Caco-2 (cell line): ENCODE data around the gene PLXDC2. TPM values are rescaled to one million over a fixed set of nuclear protein-coding genes. Genes with fewer than 3 reads are reported as not detected.

Experiments used
- BruUV-seq: library from RNA; stranded (reverse); fragments of 400-500 nt; replicated peaks from 2 replicates; lab custom pipeline; 2021; lab: Mats Ljungman, UMichigan
- CTCF ChIA-PET: fragments of 300-600 bp; sonication (Branson Sonifier 250); formaldehyde crosslinking; loops from one replicate; lab custom pipeline; 2022; ENCODE audit warnings: antibody characterized with exemption; lab: Charles Lee
- POLR2A ChIA-PET: fragments of 300-600 bp; sonication (Branson Sonifier 250); formaldehyde crosslinking; loops from one replicate; lab custom pipeline; 2022; ENCODE audit warnings: antibody characterized with exemption; lab: Charles Lee
- DNase-seq, 2 experiments: peaks; one replicate each; pipeline versions ENCODE4 v3.0.0 to v3.0.0-alpha.2; 2020 to 2022
- H3K27me3 ChIP-seq: replicated peaks from 2 replicates; pipeline ENCODE4 v1.6.0; 2011; ENCODE audit warnings: low read length; ENCODE audit not compliant: control insufficient read depth, insufficient read depth
- H3K36me3 ChIP-seq: 2 replicates; pipeline ENCODE4 v1.5.1; 2011; ENCODE audit warnings: low read length; ENCODE audit not compliant: control insufficient read depth, insufficient read depth
- H3K4me1 ChIP-seq: fragments of 250-450 bp; sonication (Bioruptor Pico); 2 replicates; pipeline ENCODE4 v1.5.1; 2020; ENCODE audit warnings: mild to moderate bottlenecking
- H3K4me3 ChIP-seq: 2 replicates; pipeline ENCODE4 v1.5.1; 2011; ENCODE audit warnings: low read depth, mild to moderate bottlenecking, control low read depth, low read length
- H3K9me3 ChIP-seq: fragments of 250-450 bp; sonication (Bioruptor Pico); 2 replicates; pipeline ENCODE4 v1.5.1; 2020; ENCODE audit warnings: mild to moderate bottlenecking, moderate library complexity
- H3K27ac Mint-ChIP-seq: one replicate; pipeline ENCODE4 v1.8.0; 2022; ENCODE audit warnings: mixed read lengths; ENCODE audit not compliant: unreplicated experiment
- H3K27me3 Mint-ChIP-seq: one replicate; pipeline ENCODE4 v1.8.0; 2022; ENCODE audit warnings: mixed read lengths; ENCODE audit not compliant: insufficient read depth, unreplicated experiment
- H3K36me3 Mint-ChIP-seq: one replicate; pipeline ENCODE4 v1.8.0; 2022; ENCODE audit warnings: mild to moderate bottlenecking, mixed read lengths; ENCODE audit not compliant: insufficient read depth, unreplicated experiment
- H3K4me1 Mint-ChIP-seq: one replicate; pipeline ENCODE4 v1.8.0; 2022; ENCODE audit warnings: low read depth, mixed read lengths; ENCODE audit not compliant: unreplicated experiment
- H3K4me3 Mint-ChIP-seq: one replicate; pipeline ENCODE4 v1.8.0; 2022; ENCODE audit warnings: mild to moderate bottlenecking, moderate library complexity, mixed read lengths; ENCODE audit not compliant: unreplicated experiment
- H3K9me3 Mint-ChIP-seq: one replicate; pipeline ENCODE4 v1.8.0; 2022; ENCODE audit warnings: mixed read lengths; ENCODE audit not compliant: unreplicated experiment
- intact Hi-C: fragments of 100-400 bp; cut with micrococcal nuclease; formaldehyde crosslinking; loops from one replicate; pipeline ENCODE4 v1.10.0; 2022; ENCODE audit not compliant: unreplicated experiment
- total RNA-seq: library from RNA; stranded (reverse); gene quantifications from 2 replicates; pipeline ENCODE4 v1.2.3, GENCODE V29; 2022
- TF ChIP-seq, protein P1 (sequence below), 2 experiments: fragments of 200-600 bp in 1 of 2; IDR thresholded peaks; 1 replicate in 1 of 2; 2 replicates in 1 of 2; pipeline versions ENCODE4 v1.5.1 to v1.8.0; 2011 to 2022; ENCODE audit warnings: antibody characterized with exemption in 1 of 2, control low read depth in 1 of 2, inconsistent platforms in 1 of 2, low read depth in 1 of 2, low read length in 1 of 2, mild to moderate bottlenecking in 1 of 2, moderate library complexity in 1 of 2; ENCODE audit not compliant: insufficient read depth in 1 of 2, severe bottlenecking in 1 of 2, unreplicated experiment in 1 of 2

Gene PLXDC2
- total RNA-seq, 1 experiment from 2014 or later = 0.54 TPM

DNA sequence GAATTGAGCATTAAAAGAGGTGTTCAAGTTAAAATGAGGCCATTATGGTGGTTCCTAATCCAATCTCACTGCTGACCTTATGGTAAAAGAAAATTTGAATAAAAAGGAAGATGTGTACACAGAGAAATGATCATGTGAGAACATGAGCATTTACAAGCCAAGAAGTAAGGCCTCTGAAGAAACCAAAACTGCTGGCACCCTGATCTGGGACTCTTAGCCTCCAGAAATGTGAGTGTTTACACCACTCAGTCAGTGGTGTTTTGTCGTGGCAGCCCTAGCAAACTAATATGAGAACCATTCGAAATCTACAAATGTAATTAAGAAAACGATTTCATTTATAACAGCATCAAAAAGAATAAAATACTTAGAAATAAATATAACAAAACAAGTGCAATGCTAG is 6.8 kb upstream of the PLXDC2 start:
- Histone ChIP-seq H3K27me3 (no peaks in the 10 kb centered on the region), H3K4me3 (no peak overlapping the region), H3K36me3 (no peaks in the 10 kb centered on the region), H3K4me1 (no peaks in the 10 kb centered on the region), H3K9me3 (no peaks in the 10 kb centered on the region)
- no peak overlapping the region for H3K27ac Mint-ChIP-seq
- intact Hi-C loops = no loop called here
- no peaks in the 10 kb centered on the region for H3K4me1 Mint-ChIP-seq
- CTCF ChIA-PET = no interaction called here
- no peak overlapping the region for H3K4me3 Mint-ChIP-seq
- POLR2A ChIA-PET = no interaction called here
- H3K27me3 Mint-ChIP-seq = peaks cover 19% of the 10 kb centered on the region
- H3K9me3 Mint-ChIP-seq = peaks cover 11% of the 10 kb centered on the region
- BruUV-seq = no TSS peak
- TF ChIP-seq, protein P1, sequence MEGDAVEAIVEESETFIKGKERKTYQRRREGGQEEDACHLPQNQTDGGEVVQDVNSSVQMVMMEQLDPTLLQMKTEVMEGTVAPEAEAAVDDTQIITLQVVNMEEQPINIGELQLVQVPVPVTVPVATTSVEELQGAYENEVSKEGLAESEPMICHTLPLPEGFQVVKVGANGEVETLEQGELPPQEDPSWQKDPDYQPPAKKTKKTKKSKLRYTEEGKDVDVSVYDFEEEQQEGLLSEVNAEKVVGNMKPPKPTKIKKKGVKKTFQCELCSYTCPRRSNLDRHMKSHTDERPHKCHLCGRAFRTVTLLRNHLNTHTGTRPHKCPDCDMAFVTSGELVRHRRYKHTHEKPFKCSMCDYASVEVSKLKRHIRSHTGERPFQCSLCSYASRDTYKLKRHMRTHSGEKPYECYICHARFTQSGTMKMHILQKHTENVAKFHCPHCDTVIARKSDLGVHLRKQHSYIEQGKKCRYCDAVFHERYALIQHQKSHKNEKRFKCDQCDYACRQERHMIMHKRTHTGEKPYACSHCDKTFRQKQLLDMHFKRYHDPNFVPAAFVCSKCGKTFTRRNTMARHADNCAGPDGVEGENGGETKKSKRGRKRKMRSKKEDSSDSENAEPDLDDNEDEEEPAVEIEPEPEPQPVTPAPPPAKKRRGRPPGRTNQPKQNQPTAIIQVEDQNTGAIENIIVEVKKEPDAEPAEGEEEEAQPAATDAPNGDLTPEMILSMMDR (IDR thresholded peaks at IDR 0.05; ENCODE audit: insufficient read depth in 1 of 2, low read depth in 1 of 2, low read length in 1 of 2, severe bottlenecking in 1 of 2, unreplicated experiment in 1 of 2) = no peak
- DNase-seq = no peak
- no peaks in the 10 kb centered on the region for H3K36me3 Mint-ChIP-seq

DNA sequence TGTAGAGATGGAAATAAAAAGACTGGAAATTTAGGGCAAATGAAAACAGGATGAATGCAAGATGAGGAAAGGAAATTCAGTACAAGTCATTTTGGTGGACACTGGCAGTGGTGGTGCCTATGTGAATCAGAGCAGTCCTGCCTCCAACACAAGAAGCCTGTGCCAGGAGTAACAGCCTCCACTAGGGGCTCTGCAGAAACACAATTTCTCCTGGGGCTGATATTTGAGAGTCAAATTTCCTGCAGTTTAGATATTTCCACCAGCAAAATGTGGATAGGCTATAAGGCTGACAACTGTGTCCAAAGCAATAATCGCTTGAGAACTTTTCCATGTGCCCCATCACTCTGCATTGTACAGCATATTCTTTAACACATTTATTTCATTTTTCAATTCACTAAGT is 4.7 kb upstream of the PLXDC2 start:
- POLR2A ChIA-PET = no interaction called here
- Histone ChIP-seq H3K9me3 (no peaks in the 10 kb centered on the region), H3K27me3 (peaks cover 2% of the 10 kb centered on the region; the same call in 1 of the 2 replicates), H3K4me1 (no peaks in the 10 kb centered on the region), H3K4me3 (no peak overlapping the region), H3K36me3 (no peaks in the 10 kb centered on the region)
- CTCF ChIA-PET = no interaction called here
- no TSS peak for BruUV-seq
- peak in 1 of 2 experiments; percentile 15 for DNase-seq
- Mint-ChIP-seq H3K4me1 (no peaks in the 10 kb centered on the region), H3K4me3 (no peak overlapping the region), H3K27ac (no peak overlapping the region), H3K27me3 (peaks cover 28% of the 10 kb centered on the region), H3K36me3 (no peaks in the 10 kb centered on the region), H3K9me3 (no peaks in the 10 kb centered on the region)
- intact Hi-C loops = loop anchor here (10.0 kb wide), 1 partner anchor 1127 kb away; no protein-coding TSS in a partner anchor
- TF ChIP-seq, protein P1 (IDR thresholded peaks at IDR 0.05; ENCODE audit: insufficient read depth in 1 of 2, low read depth in 1 of 2, low read length in 1 of 2, severe bottlenecking in 1 of 2, unreplicated experiment in 1 of 2) = peak; percentile 24 to 48

DNA sequence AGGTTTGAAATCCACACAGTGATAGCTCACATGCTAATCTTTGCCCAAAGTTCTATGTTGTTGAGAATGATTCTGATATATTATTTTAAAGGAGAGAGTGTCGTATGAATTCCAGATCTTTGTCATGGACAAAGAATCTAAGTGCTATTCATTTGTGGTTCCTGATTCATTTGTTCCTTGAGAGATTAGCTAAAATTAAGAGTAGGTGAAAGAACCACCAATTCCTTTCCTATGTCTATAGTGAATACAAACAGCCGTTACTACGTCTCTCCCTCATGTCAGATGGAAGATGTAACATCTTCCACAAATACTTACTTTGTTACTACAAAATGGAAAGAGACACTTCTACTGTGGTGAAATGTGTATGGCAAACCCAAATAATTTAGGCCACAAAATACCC is 3.3 kb upstream of the PLXDC2 start:
- CTCF ChIA-PET = no interaction called here
- no peaks in the 10 kb centered on the region for H3K4me1 ChIP-seq
- H3K36me3 ChIP-seq = no peaks in the 10 kb centered on the region
- DNase-seq = no peak
- no peak overlapping the region for H3K4me3 ChIP-seq
- POLR2A ChIA-PET = no interaction called here
- H3K4me1 Mint-ChIP-seq = no peaks in the 10 kb centered on the region
- intact Hi-C loops = loop anchor here (10.0 kb wide), 1 partner anchor 1128 kb away; no protein-coding TSS in a partner anchor
- no peaks in the 10 kb centered on the region for H3K9me3 ChIP-seq
- no peak overlapping the region for H3K27ac Mint-ChIP-seq
- no peaks in the 10 kb centered on the region for H3K9me3 Mint-ChIP-seq
- H3K27me3 Mint-ChIP-seq = peaks cover 31% of the 10 kb centered on the region
- TF ChIP-seq, protein P1 (IDR thresholded peaks at IDR 0.05; ENCODE audit: insufficient read depth in 1 of 2, low read depth in 1 of 2, low read length in 1 of 2, severe bottlenecking in 1 of 2, unreplicated experiment in 1 of 2) = no peak
- no TSS peak for BruUV-seq
- H3K36me3 Mint-ChIP-seq = no peaks in the 10 kb centered on the region
- peaks cover 5% of the 10 kb centered on the region; the same call in 1 of the 2 replicates for H3K27me3 ChIP-seq
- H3K4me3 Mint-ChIP-seq = no peak overlapping the region
